Panc1 (cell line): ENCODE measurements around the gene LAIR1. TPM values are rescaled to one million over a fixed set of nuclear protein-coding genes. Genes with fewer than 3 reads are reported as not detected.
A peak's percentile ranks its signal among the peaks of the same experiment; 100 is the strongest.

Experiments
- ATAC-seq: fragments of 200-7000 bp; cut with Tn5 transposase; 2 replicates; pipeline ENCODE4 v1.9.1; 2020; ENCODE audit warnings: mild to moderate bottlenecking, moderate library complexity
- BruUV-seq: library from RNA; stranded (reverse); fragments of 400-500 nt; replicated peaks from 2 replicates; lab custom pipeline; 2021; lab: Mats Ljungman, UMichigan
- CTCF ChIA-PET: fragments of 300-600 bp; sonication (Branson Sonifier 250); formaldehyde crosslinking; loops from one replicate; lab custom pipeline; 2022; ENCODE audit warnings: antibody characterized with exemption; lab: Charles Lee
- POLR2A ChIA-PET: fragments of 300-600 bp; sonication (Branson Sonifier 250); formaldehyde crosslinking; loops from one replicate; lab custom pipeline; 2022; ENCODE audit warnings: antibody characterized with exemption; lab: Charles Lee
- DNase-seq: peaks from one replicate; pipeline ENCODE4 v3.0.0-alpha.2; 2010; ENCODE audit warnings: low read depth, low spot score
- H3K27ac ChIP-seq: 2 replicates; pipeline ENCODE4 v1.5.1; 2011; ENCODE audit warnings: mild to moderate bottlenecking, low read length, inconsistent platforms
- H3K27me3 ChIP-seq: fragments of 200-500 bp; sonication (Bioruptor generic); 2 replicates; pipeline ENCODE4 v1.6.0; 2014; ENCODE audit warnings: low read length, inconsistent platforms; ENCODE audit not compliant: control insufficient read depth, insufficient read depth
- H3K36me3 ChIP-seq: fragments of 200-500 bp; sonication (Bioruptor generic); 2 replicates; pipeline ENCODE4 v1.5.1; 2014; ENCODE audit warnings: inconsistent platforms, mild to moderate bottlenecking, low read length, moderate library complexity; ENCODE audit not compliant: control insufficient read depth, insufficient read depth
- H3K4me1 ChIP-seq: 2 replicates; pipeline ENCODE4 v1.5.1; 2011; ENCODE audit warnings: inconsistent platforms, mild to moderate bottlenecking, low read length, moderate library complexity; ENCODE audit not compliant: control insufficient read depth, insufficient read depth
- H3K4me3 ChIP-seq, 2 experiments: 2 replicates each; pipeline ENCODE4 v1.5.1; 2011 to 2012; ENCODE audit warnings: low read depth in 2 of 2, low read length in 2 of 2, mild to moderate bottlenecking in 2 of 2, inconsistent platforms in 1 of 2, moderate library complexity in 1 of 2
- H3K9me3 ChIP-seq: fragments of 200-500 bp; sonication (Bioruptor generic); 2 replicates; pipeline ENCODE4 v1.5.1; 2014; ENCODE audit warnings: low read depth, mild to moderate bottlenecking, inconsistent platforms, low read length, moderate library complexity; ENCODE audit not compliant: control insufficient read depth, insufficient read depth
- CTCF ChIP-seq: fragments of 450-650 bp; IDR thresholded peaks from 2 replicates; pipeline ENCODE4 v1.5.1; 2017; ENCODE audit warnings: mild to moderate bottlenecking
- POLR2AphosphoS5 ChIP-seq: IDR thresholded peaks from 2 replicates; pipeline ENCODE4 v1.6.1; 2012; ENCODE audit warnings: mild to moderate bottlenecking, low read depth, low read length, moderate library complexity
- SIN3A ChIP-seq: IDR thresholded peaks from 2 replicates; pipeline ENCODE4 v1.6.1; 2012; ENCODE audit warnings: low read depth, mild to moderate bottlenecking, low read length, moderate library complexity, borderline replicate concordance; ENCODE audit not compliant: insufficient read depth
- TCF7L2 ChIP-seq: IDR thresholded peaks from 2 replicates; pipeline ENCODE4 v1.6.1; 2011; ENCODE audit warnings: mild to moderate bottlenecking, low read depth, low read length, inconsistent platforms
- in situ Hi-C: cut with HindIII; loops from 2 replicates; pipeline ENCODE4 v1.10.0; 2016; ENCODE audit warnings: low sequenced_read_pairs, low pct_unique_long_range_greater_than_20kb
- intact Hi-C: fragments of 100-400 bp; cut with micrococcal nuclease; formaldehyde crosslinking; loops from one replicate; pipeline ENCODE4 v1.10.0; 2022; ENCODE audit not compliant: unreplicated experiment
- total RNA-seq: library from RNA; stranded (reverse); gene quantifications from one replicate; pipeline ENCODE4 v1.2.1, GENCODE V29; 2021; ENCODE audit not compliant: unreplicated experiment
- TF ChIP-seq, protein P1 (sequence below), 2 experiments: IDR thresholded peaks; 2 replicates each; pipeline ENCODE4 v1.6.1; 2011 to 2012; ENCODE audit warnings: low read depth in 2 of 2, control low read depth in 1 of 2, low read length in 1 of 2, mild to moderate bottlenecking in 1 of 2, moderate library complexity in 1 of 2; ENCODE audit not compliant: insufficient read depth in 1 of 2

The LAIR1 gene
- total RNA-seq, 1 experiment from 2014 or later, result 0.05 TPM

DNA sequence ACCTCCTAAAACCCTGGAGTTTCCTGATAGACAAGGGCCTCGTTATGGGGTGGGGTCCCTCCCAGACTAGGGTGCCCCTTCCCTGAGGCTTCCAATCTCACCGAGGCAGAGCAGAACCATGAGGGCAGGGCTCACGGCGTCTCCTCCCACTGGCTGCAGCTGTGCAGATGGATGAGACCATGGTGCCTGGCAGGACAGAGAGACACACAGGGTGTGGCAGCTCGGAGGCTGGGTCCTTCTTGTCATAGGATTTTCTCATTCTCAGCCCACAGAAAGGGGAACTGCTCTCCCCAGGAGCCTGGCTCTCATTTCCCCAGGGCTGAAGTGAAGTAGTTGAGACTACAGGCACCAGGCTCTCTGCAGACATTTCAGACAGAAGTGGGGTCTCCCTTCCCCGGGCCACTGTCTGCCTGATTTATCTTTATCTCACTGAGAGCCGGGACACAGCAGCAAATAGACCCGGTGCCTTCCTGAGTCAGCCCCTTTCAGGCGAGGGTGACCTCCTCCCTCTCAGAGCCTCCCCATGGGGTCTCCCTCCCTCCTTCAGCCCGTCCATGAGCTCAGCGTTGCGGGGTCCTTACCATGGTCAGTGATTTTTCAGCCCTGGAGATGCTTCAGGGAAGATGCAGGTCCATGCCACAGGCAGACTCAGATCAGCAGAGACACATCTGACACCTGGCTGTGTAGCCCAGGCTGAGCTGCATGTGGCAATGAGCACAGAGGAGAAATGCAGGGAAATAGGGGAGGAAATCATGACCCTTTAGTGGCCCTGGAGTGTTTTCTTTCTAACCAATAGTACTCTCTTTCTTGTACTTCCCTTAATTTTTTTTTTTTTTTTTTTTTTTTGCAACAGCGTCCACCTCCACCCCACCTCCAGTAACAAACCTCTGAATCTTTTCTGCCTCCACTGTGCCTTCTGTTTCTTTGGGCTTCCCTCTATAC lies 52.0 kb downstream of the LAIR1 start, which contains the start of gene LILRA5:
LILRA5 (minus strand) TSS at position 731 of the 942 bp plus-strand sequence; CDS start at position 584, 147 bp downstream.
- BruUV-seq, result no TSS peak
- no peak for DNase-seq
- in situ Hi-C loops, result no loop called here
- H3K4me1 ChIP-seq, result no peaks in the 10 kb centered on the region
- ChIA-PET POLR2A (no interaction called here), CTCF (no interaction called here)
- no peak within 1 kb of the TSS for H3K4me3 ChIP-seq
- ATAC-seq, result peak; percentile 43
- no peaks in the 10 kb centered on the region for H3K9me3 ChIP-seq
- intact Hi-C loops, result no loop called here
- TF ChIP-seq TCF7L2 (no peak), CTCF (no peak), SIN3A (no peak)
- no peaks in the 10 kb centered on the region for H3K36me3 ChIP-seq
- peaks cover 11% of the 10 kb centered on the region for H3K27me3 ChIP-seq
- no peak within 1 kb of the TSS for H3K27ac ChIP-seq

GRCh38 chr19:54312011-54312410 lies 52.7 kb downstream of the LAIR1 start:
- ChIA-PET CTCF (no interaction called here), POLR2A (no interaction called here)

More at GRCh38 chr19:54312011-54312410, 52.7 kb downstream of the LAIR1 start:
- DNase-seq (no peak), ATAC-seq (no peak)
- Histone ChIP-seq H3K36me3 (no peaks in the 10 kb centered on the region), H3K27me3 (peaks cover 11% of the 10 kb centered on the region), H3K4me3 (no peak overlapping the region), H3K9me3 (no peaks in the 10 kb centered on the region), H3K27ac (no peak overlapping the region), H3K4me1 (no peaks in the 10 kb centered on the region)
- intact Hi-C loops, result no loop called here
- no TSS peak for BruUV-seq
- in situ Hi-C loops, result no loop called here
- TF ChIP-seq SIN3A (no peak), TCF7L2 (no peak), CTCF (no peak), POLR2AphosphoS5 (no peak)
- TF ChIP-seq, protein P1, sequence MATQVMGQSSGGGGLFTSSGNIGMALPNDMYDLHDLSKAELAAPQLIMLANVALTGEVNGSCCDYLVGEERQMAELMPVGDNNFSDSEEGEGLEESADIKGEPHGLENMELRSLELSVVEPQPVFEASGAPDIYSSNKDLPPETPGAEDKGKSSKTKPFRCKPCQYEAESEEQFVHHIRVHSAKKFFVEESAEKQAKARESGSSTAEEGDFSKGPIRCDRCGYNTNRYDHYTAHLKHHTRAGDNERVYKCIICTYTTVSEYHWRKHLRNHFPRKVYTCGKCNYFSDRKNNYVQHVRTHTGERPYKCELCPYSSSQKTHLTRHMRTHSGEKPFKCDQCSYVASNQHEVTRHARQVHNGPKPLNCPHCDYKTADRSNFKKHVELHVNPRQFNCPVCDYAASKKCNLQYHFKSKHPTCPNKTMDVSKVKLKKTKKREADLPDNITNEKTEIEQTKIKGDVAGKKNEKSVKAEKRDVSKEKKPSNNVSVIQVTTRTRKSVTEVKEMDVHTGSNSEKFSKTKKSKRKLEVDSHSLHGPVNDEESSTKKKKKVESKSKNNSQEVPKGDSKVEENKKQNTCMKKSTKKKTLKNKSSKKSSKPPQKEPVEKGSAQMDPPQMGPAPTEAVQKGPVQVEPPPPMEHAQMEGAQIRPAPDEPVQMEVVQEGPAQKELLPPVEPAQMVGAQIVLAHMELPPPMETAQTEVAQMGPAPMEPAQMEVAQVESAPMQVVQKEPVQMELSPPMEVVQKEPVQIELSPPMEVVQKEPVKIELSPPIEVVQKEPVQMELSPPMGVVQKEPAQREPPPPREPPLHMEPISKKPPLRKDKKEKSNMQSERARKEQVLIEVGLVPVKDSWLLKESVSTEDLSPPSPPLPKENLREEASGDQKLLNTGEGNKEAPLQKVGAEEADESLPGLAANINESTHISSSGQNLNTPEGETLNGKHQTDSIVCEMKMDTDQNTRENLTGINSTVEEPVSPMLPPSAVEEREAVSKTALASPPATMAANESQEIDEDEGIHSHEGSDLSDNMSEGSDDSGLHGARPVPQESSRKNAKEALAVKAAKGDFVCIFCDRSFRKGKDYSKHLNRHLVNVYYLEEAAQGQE (IDR thresholded peaks at IDR 0.05; ENCODE audit: insufficient read depth in 1 of 2, low read depth in 2 of 2, low read length in 1 of 2), result no peak
